Activated CD4-positive, alpha-beta memory T cell treated with anti-CD3 and anti-CD28 coated beads for 36 hours (primary cell): ENCODE measurements around the gene IKZF1. TPM values are rescaled to one million over a fixed set of nuclear protein-coding genes. Genes with fewer than 3 reads are reported as not detected.

Experiments
- CTCF ChIA-PET: fragments of 350-600 bp; sonication (Branson Sonifier 250); formaldehyde crosslinking; loops from one replicate; lab custom pipeline; 2021; ENCODE audit warnings: antibody characterized with exemption, inconsistent platforms; lab: Charles Lee
- POLR2A ChIA-PET: fragments of 350-600 bp; sonication (Branson Sonifier 250); formaldehyde crosslinking; loops from one replicate; lab custom pipeline; 2021; ENCODE audit warnings: antibody characterized with exemption; lab: Charles Lee
- DNase-seq: peaks from one replicate; pipeline ENCODE4 v3.0.0-alpha.2; 2020
- H3K27ac Mint-ChIP-seq: one replicate; pipeline ENCODE4 v1.8.0; 2021; ENCODE audit warnings: mixed read lengths
- H3K27me3 Mint-ChIP-seq: one replicate; pipeline ENCODE4 v1.8.0; 2021; ENCODE audit warnings: mixed read lengths
- H3K36me3 Mint-ChIP-seq: one replicate; pipeline ENCODE4 v1.8.0; 2021; ENCODE audit warnings: mixed read lengths
- H3K4me1 Mint-ChIP-seq: one replicate; pipeline ENCODE4 v1.8.0; 2021; ENCODE audit warnings: low read depth, mixed read lengths
- H3K4me3 Mint-ChIP-seq: one replicate; pipeline ENCODE4 v1.8.0; 2021; ENCODE audit warnings: mild to moderate bottlenecking, mixed read lengths
- H3K9me3 Mint-ChIP-seq: one replicate; pipeline ENCODE4 v1.8.0; 2021; ENCODE audit warnings: mixed read lengths
- intact Hi-C: fragments of 100-400 bp; cut with micrococcal nuclease; formaldehyde crosslinking; loops from one replicate; pipeline ENCODE4 v1.15.1; 2023
- total RNA-seq, 2 experiments: library from RNA; stranded (reverse); gene quantifications; one replicate each; pipeline ENCODE4 v1.2.3, GENCODE V29; 2021

IKZF1 gene
- total RNA-seq, 2 experiments from 2014 or later = 207 to 216 TPM

DNA sequence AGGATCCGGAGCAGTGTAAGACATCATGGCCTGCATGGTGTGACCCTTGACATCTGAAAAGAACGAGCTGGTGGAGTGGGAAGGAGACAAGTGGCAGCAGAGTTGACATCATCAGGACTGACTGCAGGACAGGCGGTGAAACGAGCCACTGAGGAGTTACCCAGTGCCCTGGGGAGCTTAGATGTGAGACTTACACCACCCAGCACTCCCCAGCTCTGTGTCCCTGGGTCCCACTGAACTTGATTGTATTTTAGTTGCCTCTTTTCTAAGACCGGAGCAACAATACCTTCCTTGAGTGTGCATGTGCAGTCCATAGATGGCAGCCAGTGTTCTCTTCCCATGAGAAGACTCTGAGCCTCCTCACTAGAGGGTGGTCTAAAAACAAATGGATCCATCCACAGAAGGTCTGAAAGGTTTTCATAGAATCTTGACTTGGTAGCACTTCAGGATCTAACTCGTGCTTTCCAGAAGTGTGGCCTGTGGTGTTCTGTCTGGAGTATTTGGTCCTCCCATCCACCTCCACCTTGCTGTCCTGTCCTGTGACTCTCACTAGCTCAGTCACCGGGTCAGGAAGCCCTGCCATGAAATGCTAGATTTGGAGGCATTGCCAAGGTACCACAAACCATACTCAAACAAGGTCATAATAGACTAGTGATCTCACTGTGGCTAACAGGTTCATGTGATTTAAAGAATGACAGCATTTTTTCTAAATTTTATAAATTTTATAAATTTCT, 59.0 kb downstream of the IKZF1 start:
- Mint-ChIP-seq H3K4me3 (peak overlapping the region; percentile 28), H3K27ac (peak overlapping the region; percentile 97), H3K27me3 (no peaks in the 10 kb centered on the region), H3K36me3 (peaks cover 81% of the 10 kb centered on the region), H3K4me1 (peaks cover 98% of the 10 kb centered on the region), H3K9me3 (no peaks in the 10 kb centered on the region)
- ChIA-PET CTCF (interaction anchor here (0.6 to 14.5 kb wide), 5 partner anchors 13 to 222 kb away, joined by 3 to 167 read pairs (median 5); no protein-coding TSS in a partner anchor), POLR2A (interaction anchor here (1.0 to 22.4 kb wide), 6 partner anchors 16 to 154 kb away, joined by 3 to 487 read pairs (median 8); no protein-coding TSS in a partner anchor)
- DNase-seq = peak; percentile 56
- intact Hi-C loops = loop anchor here (10.0 kb wide), 1 partner anchor 761 kb away; no protein-coding TSS in a partner anchor

DNA sequence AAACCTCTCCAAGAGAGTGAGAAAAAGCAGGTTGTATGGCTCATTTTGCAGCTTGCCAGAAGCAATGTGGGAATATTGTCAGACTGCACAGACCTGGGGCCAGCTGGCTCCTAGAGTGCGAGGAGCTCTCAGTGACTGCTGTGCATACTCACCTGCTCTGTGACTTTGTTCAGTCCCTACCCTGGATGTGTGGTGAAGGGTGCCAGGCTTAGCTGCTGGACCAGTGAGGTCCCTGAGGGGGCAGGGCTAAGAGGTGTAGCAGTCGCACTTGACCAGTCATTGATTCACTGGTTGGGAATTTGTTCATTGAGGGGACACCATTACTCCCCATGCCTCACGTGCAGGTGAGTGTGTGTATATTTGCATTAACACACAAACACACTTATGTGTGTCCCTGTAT, 60.1 kb downstream of the IKZF1 start:
- POLR2A ChIA-PET = interaction anchor here (1.2 to 22.4 kb wide), 4 partner anchors 17 to 155 kb away, joined by 3 to 487 read pairs (median 26); no protein-coding TSS in a partner anchor

DNA sequence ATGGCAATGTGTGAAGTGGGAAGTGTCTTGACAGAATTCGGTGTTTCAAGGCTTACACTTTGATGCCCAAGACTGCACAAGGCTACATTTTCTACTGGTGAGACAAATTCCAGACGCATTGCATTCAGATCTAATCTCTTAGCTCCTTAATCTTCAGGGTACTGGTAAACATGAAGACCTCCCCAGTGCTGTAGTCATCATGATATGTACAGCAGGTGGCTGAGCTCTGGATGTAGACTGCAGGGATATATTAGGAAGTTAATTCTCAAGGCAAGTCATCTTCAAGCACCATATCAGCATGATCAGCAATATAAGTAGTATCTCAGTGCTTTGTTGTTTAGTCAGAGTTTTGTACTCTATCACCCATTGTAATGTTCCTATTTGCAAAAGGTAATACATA, 61.8 kb downstream of the IKZF1 start:
- POLR2A ChIA-PET = interaction anchor here (1.0 to 22.4 kb wide), 7 partner anchors 19 to 106 kb away, joined by 3 to 487 read pairs (median 10); no protein-coding TSS in a partner anchor
- no peak overlapping the region for H3K4me3 Mint-ChIP-seq

More for the DNA sequence above, 60.1 kb downstream of the IKZF1 start:
- H3K4me3 Mint-ChIP-seq = no peak overlapping the region
- H3K4me1 Mint-ChIP-seq = peaks cover 99% of the 10 kb centered on the region
- H3K27ac Mint-ChIP-seq = peak overlapping the region; percentile 84
- intact Hi-C loops = loop anchor here (5.0 to 10.0 kb wide), 2 partner anchors 32 to 760 kb away; no protein-coding TSS in a partner anchor
- H3K9me3 Mint-ChIP-seq = peaks cover 2% of the 10 kb centered on the region
- H3K27me3 Mint-ChIP-seq = no peaks in the 10 kb centered on the region
- CTCF ChIA-PET = interaction anchor here (0.7 to 14.5 kb wide), 5 partner anchors 14 to 158 kb away, joined by 3 to 167 read pairs (median 4); no protein-coding TSS in a partner anchor
- H3K36me3 Mint-ChIP-seq = peaks cover 83% of the 10 kb centered on the region
- DNase-seq = no peak

DNA sequence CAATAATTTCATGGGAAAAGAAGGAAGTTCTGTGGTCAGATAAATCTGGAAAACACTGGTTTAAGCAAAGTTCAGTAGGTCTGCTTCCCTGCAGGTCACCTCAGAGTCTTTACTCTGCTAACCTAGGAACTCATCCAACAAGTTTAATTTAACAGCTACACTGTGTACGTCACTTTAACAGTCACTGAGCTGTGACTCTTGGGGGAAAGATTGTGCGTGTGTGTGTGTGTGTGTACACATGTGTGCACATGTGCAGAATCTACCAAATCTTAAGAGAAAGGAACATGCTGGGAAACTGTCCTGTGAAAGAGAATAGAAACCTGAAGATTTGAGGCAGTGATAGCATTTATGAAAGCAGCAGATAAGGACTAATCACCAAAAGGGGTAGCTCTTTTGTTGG, 62.6 kb downstream of the IKZF1 start:
- no peaks in the 10 kb centered on the region for H3K27me3 Mint-ChIP-seq
- intact Hi-C loops = loop anchor here (1.0 to 10.0 kb wide), 7 partner anchors 17 to 758 kb away; no protein-coding TSS in a partner anchor

More for the DNA sequence above, 61.8 kb downstream of the IKZF1 start:
- H3K36me3 Mint-ChIP-seq = peaks cover 78% of the 10 kb centered on the region
- H3K27ac Mint-ChIP-seq = peak overlapping the region; percentile 93
- no peaks in the 10 kb centered on the region for H3K27me3 Mint-ChIP-seq
- H3K9me3 Mint-ChIP-seq = peaks cover 2% of the 10 kb centered on the region
- CTCF ChIA-PET = interaction anchor here (1.2 to 14.5 kb wide), 10 partner anchors 16 to 273 kb away, joined by 3 to 167 read pairs (median 15); partner anchors contain the start of genes IKZF1 and ZPBP
- peaks cover 97% of the 10 kb centered on the region for H3K4me1 Mint-ChIP-seq
- no peak for DNase-seq
- intact Hi-C loops = loop anchor here (5.0 to 10.0 kb wide), 2 partner anchors 34 to 758 kb away; no protein-coding TSS in a partner anchor

DNA sequence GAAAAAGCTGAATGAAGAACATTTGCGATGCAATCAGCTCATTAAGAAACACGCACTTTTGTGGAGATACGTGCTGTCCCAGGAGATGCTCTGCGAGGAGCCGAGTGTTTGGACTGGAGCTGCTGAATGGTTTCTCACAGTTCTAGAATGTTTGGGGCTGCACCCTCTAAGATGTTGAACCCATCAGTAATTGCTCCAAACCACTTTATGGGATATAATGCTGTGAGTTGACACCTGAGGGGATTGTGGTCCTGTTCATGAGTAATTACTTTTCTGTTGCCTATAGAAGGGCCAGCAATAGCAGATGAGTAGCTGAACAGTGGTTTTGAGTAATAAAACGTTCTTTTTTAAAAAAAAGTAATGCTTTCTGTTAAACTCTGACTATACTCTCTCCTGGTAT, 63.1 kb downstream of the IKZF1 start:
- intact Hi-C loops = loop anchor here (1.0 to 10.0 kb wide), 7 partner anchors 17 to 757 kb away; no protein-coding TSS in a partner anchor

More for the DNA sequence above, 62.6 kb downstream of the IKZF1 start:
- Mint-ChIP-seq H3K4me3 (peak overlapping the region; percentile 53), H3K36me3 (peaks cover 77% of the 10 kb centered on the region), H3K27ac (peak overlapping the region; percentile 93), H3K4me1 (peaks cover 97% of the 10 kb centered on the region), H3K9me3 (peaks cover 2% of the 10 kb centered on the region)
- CTCF ChIA-PET = interaction anchor here (0.6 to 14.5 kb wide), 27 partner anchors 8 to 274 kb away, joined by 3 to 167 read pairs (median 4); partner anchors contain the start of genes IKZF1 and ZPBP
- DNase-seq = peak; percentile 61
- POLR2A ChIA-PET = interaction anchor here (1.0 to 22.4 kb wide), 17 partner anchors 20 to 161 kb away, joined by 3 to 487 read pairs (median 7); partner anchors contain the start of gene FIGNL1

DNA sequence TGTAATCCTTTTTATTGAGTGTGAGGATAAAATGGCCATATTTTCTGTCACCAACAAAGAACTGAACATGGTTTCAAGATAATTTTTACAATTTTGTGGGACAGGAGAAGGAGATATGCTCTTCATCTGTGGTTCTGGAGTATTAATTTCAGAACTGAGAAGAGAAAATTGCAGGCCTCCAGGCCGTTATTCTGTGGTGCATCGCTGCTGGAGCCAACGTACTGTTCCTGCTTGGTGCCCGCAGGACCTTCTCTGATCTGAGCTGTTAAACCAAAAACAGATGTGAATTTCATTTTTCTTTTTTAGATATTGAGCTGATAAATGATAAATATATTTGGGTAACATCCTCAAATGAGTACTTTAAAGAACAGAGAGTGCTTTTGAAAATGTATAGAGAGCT, 63.9 kb downstream of the IKZF1 start:
- intact Hi-C loops = loop anchor here (2.0 to 10.0 kb wide), 3 partner anchors 36 to 756 kb away; no protein-coding TSS in a partner anchor

More for the DNA sequence above, 63.1 kb downstream of the IKZF1 start:
- peak; percentile 49 for DNase-seq
- H3K36me3 Mint-ChIP-seq = peaks cover 78% of the 10 kb centered on the region
- CTCF ChIA-PET = interaction anchor here (0.8 to 14.5 kb wide), 28 partner anchors 9 to 274 kb away, joined by 3 to 167 read pairs (median 4); partner anchors contain the start of genes IKZF1 and ZPBP
- peak overlapping the region; percentile 53 for H3K4me3 Mint-ChIP-seq
- no peaks in the 10 kb centered on the region for H3K27me3 Mint-ChIP-seq
- peaks cover 97% of the 10 kb centered on the region for H3K4me1 Mint-ChIP-seq
- H3K27ac Mint-ChIP-seq = peak overlapping the region; percentile 93
- H3K9me3 Mint-ChIP-seq = peaks cover 2% of the 10 kb centered on the region
- POLR2A ChIA-PET = interaction anchor here (1.1 to 22.4 kb wide), 16 partner anchors 20 to 161 kb away, joined by 3 to 487 read pairs (median 8); partner anchors contain the start of gene FIGNL1

DNA sequence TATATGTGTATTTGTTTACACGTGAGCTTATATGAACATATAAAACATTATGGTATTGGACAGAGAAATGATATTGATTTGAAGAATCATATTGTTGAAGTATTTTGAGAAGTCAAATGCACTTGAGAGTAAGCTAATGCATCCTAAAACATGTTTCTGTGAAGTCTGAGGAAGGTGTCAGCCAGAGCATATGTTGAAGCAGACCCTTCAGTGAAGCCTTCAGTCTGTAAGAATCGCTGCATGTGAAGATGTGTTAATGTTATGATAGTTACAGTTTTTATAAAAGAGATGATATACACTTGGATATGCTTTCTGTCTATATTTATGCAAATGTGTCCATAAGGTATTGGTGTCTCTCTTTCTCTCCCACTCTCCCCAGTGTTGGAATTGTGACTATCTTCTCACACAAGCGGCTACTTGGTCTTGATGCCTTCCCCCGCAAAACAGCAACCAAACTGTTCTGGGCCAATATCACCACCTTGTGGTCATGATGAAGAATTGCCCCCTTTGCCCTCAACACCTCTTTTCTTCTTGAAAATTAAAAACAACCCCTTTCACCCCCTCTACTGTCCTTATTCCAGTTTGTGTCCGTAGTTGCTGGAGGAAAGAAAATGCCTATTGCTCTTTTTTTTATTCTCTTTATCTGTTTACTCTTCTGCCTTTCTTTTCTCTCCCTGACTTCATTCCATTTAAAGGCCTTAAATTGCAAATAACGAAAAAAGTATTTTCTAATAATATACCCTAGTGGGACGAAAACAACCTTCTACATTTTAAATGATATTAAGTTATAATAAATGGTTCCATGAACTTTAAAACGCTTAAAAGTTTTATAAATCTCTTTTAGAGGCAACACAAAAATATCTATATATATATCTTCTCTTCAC, 64.9 kb downstream of the IKZF1 start:
- Mint-ChIP-seq H3K27ac (peak overlapping the region; percentile 93), H3K27me3 (no peaks in the 10 kb centered on the region), H3K4me1 (peaks cover 97% of the 10 kb centered on the region), H3K9me3 (peaks cover 2% of the 10 kb centered on the region), H3K4me3 (no peak overlapping the region), H3K36me3 (peaks cover 82% of the 10 kb centered on the region)
- intact Hi-C loops = loop anchor here (1.0 to 10.0 kb wide), 5 partner anchors 37 to 755 kb away; no protein-coding TSS in a partner anchor
- ChIA-PET POLR2A (interaction anchor here (1.0 to 22.4 kb wide), 8 partner anchors 22 to 163 kb away, joined by 3 to 487 read pairs (median 6); no protein-coding TSS in a partner anchor), CTCF (interaction anchor here (0.6 to 14.5 kb wide), 35 partner anchors 10 to 276 kb away, joined by 3 to 167 read pairs (median 5); partner anchors contain the start of genes IKZF1 and ZPBP)
- peak; percentile 56 for DNase-seq

More for the DNA sequence above, 63.9 kb downstream of the IKZF1 start:
- Mint-ChIP-seq H3K4me1 (peaks cover 97% of the 10 kb centered on the region), H3K9me3 (peaks cover 2% of the 10 kb centered on the region), H3K27ac (peak overlapping the region; percentile 93), H3K4me3 (peak overlapping the region; percentile 28), H3K27me3 (no peaks in the 10 kb centered on the region), H3K36me3 (peaks cover 78% of the 10 kb centered on the region)
- POLR2A ChIA-PET = interaction anchor here (0.6 to 22.4 kb wide), 17 partner anchors 21 to 212 kb away, joined by 3 to 487 read pairs (median 6); partner anchors contain the start of gene FIGNL1
- DNase-seq = peak; percentile 56
- CTCF ChIA-PET = interaction anchor here (0.6 to 14.5 kb wide), 37 partner anchors 9 to 275 kb away, joined by 3 to 167 read pairs (median 5); partner anchors contain the start of genes IKZF1 and ZPBP

DNA sequence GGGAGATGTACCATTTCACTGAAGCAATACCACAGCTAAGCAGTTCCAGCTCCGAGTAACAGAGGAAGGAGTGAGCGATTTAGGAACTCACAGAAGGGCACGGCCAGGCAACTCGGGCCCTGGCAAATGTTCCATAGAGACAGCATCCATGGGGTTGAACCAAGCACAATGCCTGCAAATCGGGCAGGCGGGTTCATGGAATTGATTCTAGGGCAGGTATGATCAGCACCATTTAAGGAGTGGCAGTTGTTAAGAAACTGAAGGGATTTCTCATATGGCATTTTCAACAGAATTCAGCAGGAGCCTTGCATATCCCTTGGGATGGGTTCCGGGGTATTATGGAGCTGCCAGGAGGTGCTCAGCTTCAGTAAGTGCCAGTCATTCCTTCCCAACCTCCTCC, 66.4 kb downstream of the IKZF1 start:
- intact Hi-C loops = loop anchor here (1.0 kb wide), 2 partner anchors 22 to 26 kb away; no protein-coding TSS in a partner anchor
- H3K36me3 Mint-ChIP-seq = peaks cover 83% of the 10 kb centered on the region
- H3K4me3 Mint-ChIP-seq = peak overlapping the region; percentile 7
- DNase-seq = no peak
- peaks cover 2% of the 10 kb centered on the region for H3K9me3 Mint-ChIP-seq
- POLR2A ChIA-PET = interaction anchor here (22.4 kb wide), 1 partner anchor 23 kb away, joined by 487 read pairs; no protein-coding TSS in a partner anchor
- peak overlapping the region; percentile 92 for H3K27ac Mint-ChIP-seq
- peaks cover 96% of the 10 kb centered on the region for H3K4me1 Mint-ChIP-seq
- no peaks in the 10 kb centered on the region for H3K27me3 Mint-ChIP-seq
- CTCF ChIA-PET = interaction anchor here (0.9 to 14.5 kb wide), 11 partner anchors 20 to 292 kb away, joined by 3 to 167 read pairs (median 4); no protein-coding TSS in a partner anchor

DNA sequence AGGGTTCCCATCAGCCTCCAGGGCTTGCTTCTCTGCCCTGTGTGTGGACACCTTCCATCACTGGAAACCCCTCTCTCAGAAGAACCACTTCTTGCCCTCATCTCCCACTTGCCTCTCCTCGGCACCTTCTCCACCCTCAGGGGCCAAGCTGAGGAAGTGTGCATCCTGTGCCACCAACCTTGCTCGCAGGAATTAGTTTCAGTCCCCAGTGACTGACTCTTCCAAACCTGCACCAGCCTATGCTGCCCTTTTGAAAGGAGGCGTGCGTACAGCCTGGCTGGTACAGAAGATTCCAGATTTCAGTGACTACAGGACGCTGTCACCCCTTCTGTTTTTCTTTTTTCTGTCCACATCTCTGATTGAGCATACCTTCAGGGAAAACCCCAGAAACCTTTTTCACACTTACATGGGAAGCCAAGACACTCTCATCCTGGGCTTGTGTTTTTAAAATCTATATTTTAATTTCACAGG, 67.1 kb downstream of the IKZF1 start:
- intact Hi-C loops = loop anchor here (1.0 kb wide), 3 partner anchors 22 to 77 kb away; no protein-coding TSS in a partner anchor
- CTCF ChIA-PET = interaction anchor here (1.0 to 14.5 kb wide), 9 partner anchors 21 to 291 kb away, joined by 3 to 167 read pairs (median 7); no protein-coding TSS in a partner anchor

More for the DNA sequence above, 67.1 kb downstream of the IKZF1 start:
- Mint-ChIP-seq H3K4me1 (peaks cover 95% of the 10 kb centered on the region), H3K9me3 (peaks cover 2% of the 10 kb centered on the region), H3K36me3 (peaks cover 84% of the 10 kb centered on the region), H3K27me3 (no peaks in the 10 kb centered on the region), H3K27ac (peak overlapping the region; percentile 92), H3K4me3 (peak overlapping the region; percentile 40)
- peak; percentile 63 for DNase-seq
- POLR2A ChIA-PET = interaction anchor here (0.9 to 22.4 kb wide), 5 partner anchors 22 to 50 kb away, joined by 3 to 487 read pairs (median 3); no protein-coding TSS in a partner anchor
